Testis (tissue), 3 donors: ENCODE results near the gene TRIM13. TPM values are rescaled to one million over a fixed set of nuclear protein-coding genes. Genes with fewer than 3 reads are reported as not detected.

Experiments used
- DNase-seq: peaks from one replicate; pipeline ENCODE4 v3.0.0-alpha.2; 2019
- H3K27ac ChIP-seq, 2 donors: fragments of 200-600 bp; sonication (generic); one replicate each; pipeline ENCODE4 v1.5.1; 2019
- H3K27me3 ChIP-seq: fragments of 200-600 bp; sonication (generic); one replicate; pipeline ENCODE4 v1.5.1; 2019
- H3K36me3 ChIP-seq: fragments of 200-600 bp; sonication (generic); one replicate; pipeline ENCODE4 v1.5.1; 2017; ENCODE audit warnings: low read depth; ENCODE audit errors: missing control alignments
- H3K4me1 ChIP-seq: fragments of 200-600 bp; sonication (generic); one replicate; pipeline ENCODE4 v1.5.1; 2019
- H3K4me3 ChIP-seq, 2 donors: fragments of 200-600 bp; sonication (generic); one replicate each; pipeline ENCODE4 v1.5.1; 2017 to 2019
- H3K9me3 ChIP-seq: fragments of 200-600 bp; sonication (generic); one replicate; pipeline ENCODE4 v1.5.1; 2017
- POLR2A ChIP-seq: fragments of 450-650 bp; IDR thresholded peaks from one replicate; pipeline ENCODE4 v1.6.1; 2017; ENCODE audit warnings: antibody characterized with exemption, mild to moderate bottlenecking, moderate library complexity
- WGBS, 2 donors: methylation state at CpG; one replicate each; pipeline ENCODE4 v1.1.5; 2018; 5-methylcytosine and 5-hydroxymethylcytosine counted together
- intact Hi-C: fragments of 100-400 bp; cut with DNase I; formaldehyde crosslinking; loops from one replicate; pipeline ENCODE4 v1.15.1; 2023; ENCODE audit warnings: low total_unique reads
- polyA plus RNA-seq: library from polyadenylated mRNA; stranded (reverse); fragments of 350-450 nt; fragmentation: Illumina TruSeq; extraction: RNeasy Lipid Tissue Mini Kit (QIAGEN cat#74804); gene quantifications from one replicate; pipeline ENCODE4 v1.2.3, GENCODE V29; 2014; ENCODE audit warnings: low read depth, low replicate concordance; ENCODE audit not compliant: insufficient read depth
- total RNA-seq, 2 donors: library from RNA; depleted of rRNA; stranded (reverse); fragments of >200 nt; gene quantifications; one replicate each; pipeline ENCODE4 v1.2.3, GENCODE V29; 2016
- TF ChIP-seq, protein P1 (sequence below), 3 experiments: fragments of 450-650 bp in 2 of 3; fragments of 200-600 bp in 1 of 3; sonication (generic) in 1 of 3; IDR thresholded peaks; one replicate each; pipeline ENCODE4 v1.5.1; 2016 to 2019; ENCODE audit warnings: antibody characterized with exemption in 3 of 3, mild to moderate bottlenecking in 2 of 3, moderate library complexity in 1 of 3

The TRIM13 gene
- total and polyA plus RNA-seq, 3 donors from 2014 or later = 43.1 to 163 (median 48.6) TPM

DNA sequence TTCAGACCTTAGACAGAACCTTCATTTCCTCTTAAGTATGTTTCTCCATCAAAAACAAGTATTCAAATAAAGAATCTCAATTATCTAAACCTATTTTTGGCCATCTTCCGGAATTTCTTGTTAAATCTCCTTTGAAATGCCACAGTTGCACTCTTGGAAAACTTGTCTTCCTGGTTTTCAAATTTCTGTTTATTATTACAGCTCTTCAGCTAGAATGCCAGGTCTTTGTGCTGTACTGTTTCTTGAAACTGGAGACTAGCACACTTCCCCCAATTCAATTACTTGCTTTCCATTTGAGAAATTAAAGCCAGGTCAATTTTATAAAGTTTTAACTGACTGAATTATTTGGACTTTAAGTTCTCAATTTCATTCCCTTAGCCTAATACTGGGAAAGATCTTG is 28.6 kb downstream of the TRIM13 start:
- no peak overlapping the region for H3K4me3 ChIP-seq
- intact Hi-C loops = no loop called here
- 40 to 41% methylated on average over 1 of the region's 1 CpG for WGBS, 2 donors
- H3K4me1 ChIP-seq = no peaks in the 10 kb centered on the region
- H3K27ac ChIP-seq = no peak overlapping the region
- no peaks in the 10 kb centered on the region for H3K36me3 ChIP-seq
- no peaks in the 10 kb centered on the region for H3K9me3 ChIP-seq
- no peak for DNase-seq
- TF ChIP-seq, protein P1, sequence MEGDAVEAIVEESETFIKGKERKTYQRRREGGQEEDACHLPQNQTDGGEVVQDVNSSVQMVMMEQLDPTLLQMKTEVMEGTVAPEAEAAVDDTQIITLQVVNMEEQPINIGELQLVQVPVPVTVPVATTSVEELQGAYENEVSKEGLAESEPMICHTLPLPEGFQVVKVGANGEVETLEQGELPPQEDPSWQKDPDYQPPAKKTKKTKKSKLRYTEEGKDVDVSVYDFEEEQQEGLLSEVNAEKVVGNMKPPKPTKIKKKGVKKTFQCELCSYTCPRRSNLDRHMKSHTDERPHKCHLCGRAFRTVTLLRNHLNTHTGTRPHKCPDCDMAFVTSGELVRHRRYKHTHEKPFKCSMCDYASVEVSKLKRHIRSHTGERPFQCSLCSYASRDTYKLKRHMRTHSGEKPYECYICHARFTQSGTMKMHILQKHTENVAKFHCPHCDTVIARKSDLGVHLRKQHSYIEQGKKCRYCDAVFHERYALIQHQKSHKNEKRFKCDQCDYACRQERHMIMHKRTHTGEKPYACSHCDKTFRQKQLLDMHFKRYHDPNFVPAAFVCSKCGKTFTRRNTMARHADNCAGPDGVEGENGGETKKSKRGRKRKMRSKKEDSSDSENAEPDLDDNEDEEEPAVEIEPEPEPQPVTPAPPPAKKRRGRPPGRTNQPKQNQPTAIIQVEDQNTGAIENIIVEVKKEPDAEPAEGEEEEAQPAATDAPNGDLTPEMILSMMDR (IDR thresholded peaks at IDR 0.05) = no peak
- TF ChIP-seq POLR2A = no peak
- no peaks in the 10 kb centered on the region for H3K27me3 ChIP-seq

DNA sequence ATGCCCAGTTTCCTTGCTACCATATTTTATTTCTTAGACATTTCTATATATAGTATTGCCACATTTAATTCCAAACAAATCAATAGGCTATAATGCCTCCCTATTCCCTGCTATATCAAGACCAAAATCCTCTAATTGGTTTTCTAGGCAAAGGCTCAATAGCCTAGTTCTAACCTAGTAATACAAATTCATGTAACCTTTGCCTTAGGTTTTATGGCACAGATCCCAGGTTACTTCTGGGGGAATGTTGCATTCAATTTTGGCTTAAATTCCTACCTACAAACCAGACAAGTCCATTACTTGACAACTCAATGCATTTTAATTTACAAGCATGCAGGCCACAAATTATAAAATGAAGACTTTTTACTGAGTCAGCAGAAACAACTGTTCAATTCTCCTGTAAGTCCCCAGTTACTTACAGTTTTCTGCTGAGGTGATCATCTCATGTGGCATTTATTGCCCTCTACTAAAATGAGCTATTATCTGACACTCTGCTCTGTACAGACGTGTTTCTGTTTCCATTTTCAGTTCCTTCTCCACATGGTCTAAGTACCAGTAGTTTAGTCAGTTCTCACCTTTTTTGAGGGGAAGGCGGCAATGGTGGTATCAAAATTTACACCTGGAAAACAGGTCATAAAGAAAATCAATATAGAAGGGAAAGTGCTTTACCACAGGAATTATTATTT is 30.1 kb downstream of the TRIM13 start:
- no peak overlapping the region for H3K27ac ChIP-seq
- no peaks in the 10 kb centered on the region for H3K36me3 ChIP-seq
- WGBS, 2 donors = 88 to 90% methylated on average over 2 of the region's 2 CpGs
- H3K4me3 ChIP-seq = no peak overlapping the region
- intact Hi-C loops = no loop called here
- no peaks in the 10 kb centered on the region for H3K4me1 ChIP-seq
- no peaks in the 10 kb centered on the region for H3K9me3 ChIP-seq
- DNase-seq = no peak
- TF ChIP-seq POLR2A = no peak
- TF ChIP-seq, protein P1 (IDR thresholded peaks at IDR 0.05) = no peak
- H3K27me3 ChIP-seq = no peaks in the 10 kb centered on the region

DNA sequence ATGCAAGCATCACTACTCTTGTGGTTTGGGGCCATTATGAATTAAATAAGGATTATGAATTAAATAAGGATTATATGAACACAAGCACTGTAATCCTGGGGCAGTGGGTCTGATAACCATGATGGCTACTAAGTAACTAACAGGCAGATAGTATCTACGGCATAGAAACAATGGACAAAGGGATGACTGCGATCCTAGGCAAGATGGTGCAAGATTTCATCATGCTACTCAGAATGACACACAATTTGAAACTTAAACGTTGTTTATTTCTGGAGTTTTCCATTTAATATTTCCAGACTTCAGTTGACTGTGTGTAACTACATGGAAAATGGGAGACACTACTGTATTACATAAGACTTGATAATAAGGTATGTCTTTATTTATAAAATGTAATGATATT is 33.5 kb downstream of the TRIM13 start:
- no peak overlapping the region for H3K27ac ChIP-seq
- intact Hi-C loops = no loop called here
- H3K4me3 ChIP-seq = no peak overlapping the region
- TF ChIP-seq, protein P1 (IDR thresholded peaks at IDR 0.05) = no peak
- no peak for TF ChIP-seq POLR2A
- H3K27me3 ChIP-seq = no peaks in the 10 kb centered on the region
- no peaks in the 10 kb centered on the region for H3K9me3 ChIP-seq
- no peak for DNase-seq
- no peaks in the 10 kb centered on the region for H3K36me3 ChIP-seq
- H3K4me1 ChIP-seq = no peaks in the 10 kb centered on the region
- 55 to 58% methylated on average over 3 of the region's 3 CpGs for WGBS, 2 donors

DNA sequence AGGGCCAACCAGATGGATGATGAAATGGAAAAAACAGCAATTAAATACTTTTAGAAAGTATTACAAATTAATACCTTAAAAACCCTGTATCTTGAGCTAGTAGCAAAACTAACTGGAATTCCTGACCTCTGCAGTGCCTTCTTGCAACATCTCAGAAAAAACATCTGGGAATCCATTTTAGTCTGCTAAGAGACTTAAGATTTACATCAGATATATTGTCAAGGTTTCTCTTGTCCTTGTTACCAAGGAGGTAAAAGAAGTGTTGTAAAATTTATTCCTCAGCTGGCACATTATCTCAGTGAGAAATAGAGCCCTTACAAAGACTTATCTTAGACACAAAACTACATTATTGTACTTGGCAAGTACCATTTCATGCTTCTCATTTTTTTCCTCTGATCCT is 36.9 kb downstream of the TRIM13 start:
- Histone ChIP-seq H3K4me3 (no peak overlapping the region), H3K4me1 (no peaks in the 10 kb centered on the region), H3K27me3 (no peaks in the 10 kb centered on the region), H3K27ac (no peak overlapping the region), H3K9me3 (no peaks in the 10 kb centered on the region), H3K36me3 (no peaks in the 10 kb centered on the region)
- no peak for DNase-seq
- TF ChIP-seq, protein P1 (IDR thresholded peaks at IDR 0.05) = no peak
- TF ChIP-seq POLR2A = no peak
- intact Hi-C loops = no loop called here

DNA sequence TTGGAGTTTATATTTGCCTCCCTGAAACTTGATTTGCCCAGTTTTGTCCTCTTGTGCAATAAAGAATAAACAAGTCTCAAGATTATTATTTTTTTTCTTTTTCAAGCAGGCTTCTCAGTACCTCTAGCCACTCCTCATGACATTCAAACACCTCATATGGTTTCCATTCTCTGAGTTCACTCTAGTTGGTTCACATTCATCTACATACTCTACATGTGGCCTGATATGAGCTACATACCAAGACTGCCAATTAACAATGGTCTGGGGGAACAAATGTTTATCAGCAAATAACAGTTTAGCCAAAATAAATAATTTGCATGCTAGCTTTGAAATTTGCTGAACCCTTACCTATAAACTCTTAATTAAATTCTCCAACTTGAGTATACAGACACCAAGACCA is 40.9 kb downstream of the TRIM13 start:
- no peak for DNase-seq

More for the DNA sequence above, 40.9 kb downstream of the TRIM13 start:
- H3K4me1 ChIP-seq = no peaks in the 10 kb centered on the region
- no peak overlapping the region for H3K4me3 ChIP-seq
- H3K27me3 ChIP-seq = no peaks in the 10 kb centered on the region
- TF ChIP-seq, protein P1 (IDR thresholded peaks at IDR 0.05) = no peak
- no peak for TF ChIP-seq POLR2A
- no peaks in the 10 kb centered on the region for H3K36me3 ChIP-seq
- intact Hi-C loops = no loop called here
- H3K9me3 ChIP-seq = no peaks in the 10 kb centered on the region
- H3K27ac ChIP-seq = no peak overlapping the region
